ENCODE measurements around the gene RASA3.

DNA sequence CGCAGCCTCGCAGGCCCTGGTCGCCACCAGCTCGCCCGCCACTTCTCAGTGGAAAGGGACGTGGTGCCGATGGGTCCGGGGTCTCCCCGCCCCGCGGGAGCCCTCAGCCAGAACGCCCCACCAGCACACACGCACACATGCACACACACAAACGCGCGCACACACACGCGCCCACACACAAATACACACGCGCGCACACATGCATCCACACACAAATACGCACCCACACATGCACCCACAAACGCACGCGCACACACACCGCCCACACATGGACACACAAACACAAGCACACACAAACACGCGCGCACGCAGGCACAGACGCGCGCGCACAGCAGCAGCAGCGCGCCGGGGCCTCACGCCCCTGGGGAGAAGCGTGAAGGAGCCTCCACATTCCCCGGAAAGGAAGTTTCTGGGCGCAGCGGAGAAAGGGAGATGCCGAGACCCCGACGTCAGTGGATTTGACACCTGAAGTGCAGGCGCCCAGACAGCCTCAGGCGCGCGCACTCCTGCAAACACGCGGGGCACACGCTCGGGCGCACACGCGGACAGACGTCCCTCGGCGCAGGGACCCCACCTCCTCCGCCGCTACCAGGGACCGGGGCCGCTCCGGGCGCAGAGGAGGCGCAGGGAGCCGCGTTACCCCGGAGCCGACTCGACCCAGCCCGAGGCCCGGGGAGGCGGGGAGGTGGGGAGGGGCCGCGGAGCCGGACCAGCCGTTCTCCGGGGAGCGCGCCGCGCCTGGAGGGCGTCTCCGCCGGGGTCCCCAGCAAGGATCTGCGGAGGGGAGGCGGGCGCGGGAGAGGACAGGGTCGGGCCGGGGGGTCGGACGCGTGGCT lies 622 bp downstream of the RASA3 start:
- TF ChIP-seq CTCF (IDR thresholded peaks at IDR 0.05): no peak
- TF ChIP-seq POLR2A (IDR thresholded peaks at IDR 0.05; ENCODE audit: low read depth): no peak
- no peak for TF ChIP-seq POLR2AphosphoS5 (IDR thresholded peaks at IDR 0.05)
- TF ChIP-seq EP300 (IDR thresholded peaks at IDR 0.05): no peak

All from esophagus muscularis mucosa (tissue), 4 donors.